ENCODE data around the gene SPATA45.

SPATA45 gene

DNA sequence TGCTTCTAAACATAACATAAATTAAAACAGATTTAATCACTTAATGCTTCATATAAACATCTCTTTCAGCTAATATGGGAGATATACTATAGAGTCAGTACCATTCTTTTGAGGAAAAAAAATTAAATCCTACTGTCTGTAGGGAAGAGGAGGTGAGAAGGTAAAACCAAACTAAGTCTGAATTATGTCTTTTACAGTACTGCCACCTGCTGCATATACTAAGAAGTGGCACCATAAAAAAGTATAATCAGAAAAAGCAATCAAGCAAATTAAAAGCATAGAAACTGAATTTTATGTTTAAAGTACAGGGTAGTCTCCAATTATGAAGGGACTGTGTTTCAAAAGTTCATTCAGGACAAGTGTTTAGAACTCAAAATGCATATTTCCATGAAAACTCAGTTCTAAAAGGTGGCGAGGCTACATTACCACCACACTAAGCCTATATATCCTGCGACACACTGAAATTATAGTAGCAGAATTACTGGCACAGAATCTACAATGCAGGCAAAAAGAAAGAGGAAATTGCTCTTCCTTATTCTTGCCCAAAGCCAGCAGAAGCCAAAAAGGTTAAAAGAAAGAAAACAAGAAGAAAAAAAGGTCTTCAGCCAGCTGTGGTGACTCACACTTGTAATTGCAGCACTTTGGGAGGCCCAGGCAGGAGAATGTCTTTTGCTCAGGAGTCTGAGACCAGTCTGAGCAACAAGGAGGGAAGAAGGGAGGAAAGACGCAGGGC is 64.9 kb downstream of the SPATA45 start:
- H3K27me3 ChIP-seq (ENCODE audit: insufficient read depth, poor library complexity, severe bottlenecking): no peaks in the 10 kb centered on the region
- no peak for TF ChIP-seq GABPA (IDR thresholded peaks at IDR 0.05; ENCODE audit: low read depth)
- TF ChIP-seq, protein P1, sequence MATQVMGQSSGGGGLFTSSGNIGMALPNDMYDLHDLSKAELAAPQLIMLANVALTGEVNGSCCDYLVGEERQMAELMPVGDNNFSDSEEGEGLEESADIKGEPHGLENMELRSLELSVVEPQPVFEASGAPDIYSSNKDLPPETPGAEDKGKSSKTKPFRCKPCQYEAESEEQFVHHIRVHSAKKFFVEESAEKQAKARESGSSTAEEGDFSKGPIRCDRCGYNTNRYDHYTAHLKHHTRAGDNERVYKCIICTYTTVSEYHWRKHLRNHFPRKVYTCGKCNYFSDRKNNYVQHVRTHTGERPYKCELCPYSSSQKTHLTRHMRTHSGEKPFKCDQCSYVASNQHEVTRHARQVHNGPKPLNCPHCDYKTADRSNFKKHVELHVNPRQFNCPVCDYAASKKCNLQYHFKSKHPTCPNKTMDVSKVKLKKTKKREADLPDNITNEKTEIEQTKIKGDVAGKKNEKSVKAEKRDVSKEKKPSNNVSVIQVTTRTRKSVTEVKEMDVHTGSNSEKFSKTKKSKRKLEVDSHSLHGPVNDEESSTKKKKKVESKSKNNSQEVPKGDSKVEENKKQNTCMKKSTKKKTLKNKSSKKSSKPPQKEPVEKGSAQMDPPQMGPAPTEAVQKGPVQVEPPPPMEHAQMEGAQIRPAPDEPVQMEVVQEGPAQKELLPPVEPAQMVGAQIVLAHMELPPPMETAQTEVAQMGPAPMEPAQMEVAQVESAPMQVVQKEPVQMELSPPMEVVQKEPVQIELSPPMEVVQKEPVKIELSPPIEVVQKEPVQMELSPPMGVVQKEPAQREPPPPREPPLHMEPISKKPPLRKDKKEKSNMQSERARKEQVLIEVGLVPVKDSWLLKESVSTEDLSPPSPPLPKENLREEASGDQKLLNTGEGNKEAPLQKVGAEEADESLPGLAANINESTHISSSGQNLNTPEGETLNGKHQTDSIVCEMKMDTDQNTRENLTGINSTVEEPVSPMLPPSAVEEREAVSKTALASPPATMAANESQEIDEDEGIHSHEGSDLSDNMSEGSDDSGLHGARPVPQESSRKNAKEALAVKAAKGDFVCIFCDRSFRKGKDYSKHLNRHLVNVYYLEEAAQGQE (IDR thresholded peaks at IDR 0.05; ENCODE audit: insufficient replicate concordance, low read depth): no peak
- TF ChIP-seq, protein P2, sequence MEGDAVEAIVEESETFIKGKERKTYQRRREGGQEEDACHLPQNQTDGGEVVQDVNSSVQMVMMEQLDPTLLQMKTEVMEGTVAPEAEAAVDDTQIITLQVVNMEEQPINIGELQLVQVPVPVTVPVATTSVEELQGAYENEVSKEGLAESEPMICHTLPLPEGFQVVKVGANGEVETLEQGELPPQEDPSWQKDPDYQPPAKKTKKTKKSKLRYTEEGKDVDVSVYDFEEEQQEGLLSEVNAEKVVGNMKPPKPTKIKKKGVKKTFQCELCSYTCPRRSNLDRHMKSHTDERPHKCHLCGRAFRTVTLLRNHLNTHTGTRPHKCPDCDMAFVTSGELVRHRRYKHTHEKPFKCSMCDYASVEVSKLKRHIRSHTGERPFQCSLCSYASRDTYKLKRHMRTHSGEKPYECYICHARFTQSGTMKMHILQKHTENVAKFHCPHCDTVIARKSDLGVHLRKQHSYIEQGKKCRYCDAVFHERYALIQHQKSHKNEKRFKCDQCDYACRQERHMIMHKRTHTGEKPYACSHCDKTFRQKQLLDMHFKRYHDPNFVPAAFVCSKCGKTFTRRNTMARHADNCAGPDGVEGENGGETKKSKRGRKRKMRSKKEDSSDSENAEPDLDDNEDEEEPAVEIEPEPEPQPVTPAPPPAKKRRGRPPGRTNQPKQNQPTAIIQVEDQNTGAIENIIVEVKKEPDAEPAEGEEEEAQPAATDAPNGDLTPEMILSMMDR (IDR thresholded peaks at IDR 0.05; ENCODE audit: insufficient read depth, low read length): peak; percentile 17
- peak; percentile 36; the same call in 1 of the 2 replicates for TF ChIP-seq SPI1 (IDR thresholded peaks at IDR 0.05; ENCODE audit: borderline replicate concordance, low read depth)
- TF ChIP-seq POLR2AphosphoS5 (IDR thresholded peaks at IDR 0.05; ENCODE audit: low read depth): no peak
- 0 out of 2 replicates have a peak overlapping the region, but pooled peaks have one; percentile 20 for H3K27ac ChIP-seq (replicated peaks)
- DNase-seq (ENCODE audit: low read depth in 1 of 2, low spot score in 1 of 2): peak; percentile 36 to 60
- H3K4me3 ChIP-seq (replicated peaks; ENCODE audit: insufficient read depth, low read length): no peak overlapping the region

DNA sequence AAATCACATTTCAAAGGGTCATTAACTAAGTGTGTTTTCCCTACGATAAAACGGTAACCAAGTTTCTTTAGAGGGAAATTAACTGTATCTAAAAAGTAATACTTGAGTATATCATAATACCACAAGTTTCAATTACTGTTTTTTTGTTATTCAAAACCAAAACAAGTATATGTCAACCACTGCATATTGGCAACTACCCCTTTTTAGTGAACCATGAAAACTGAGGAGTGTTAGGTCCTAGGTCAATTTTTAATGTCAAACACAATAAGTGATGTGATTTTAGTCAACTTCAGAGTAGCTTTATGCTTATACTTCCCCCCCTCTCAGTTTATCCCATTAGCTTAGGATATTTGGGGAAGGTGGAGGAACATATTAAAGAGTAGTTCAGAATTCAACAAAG is 66.2 kb downstream of the SPATA45 start:
- TF ChIP-seq GABPA (IDR thresholded peaks at IDR 0.05; ENCODE audit: low read depth): no peak
- no peaks in the 10 kb centered on the region for H3K27me3 ChIP-seq (ENCODE audit: insufficient read depth, poor library complexity, severe bottlenecking)
- no peak overlapping the region for H3K4me3 ChIP-seq (replicated peaks; ENCODE audit: insufficient read depth, low read length)
- no peak overlapping the region for H3K27ac ChIP-seq (replicated peaks)
- no peak for DNase-seq (ENCODE audit: low read depth in 1 of 2, low spot score in 1 of 2)

DNA sequence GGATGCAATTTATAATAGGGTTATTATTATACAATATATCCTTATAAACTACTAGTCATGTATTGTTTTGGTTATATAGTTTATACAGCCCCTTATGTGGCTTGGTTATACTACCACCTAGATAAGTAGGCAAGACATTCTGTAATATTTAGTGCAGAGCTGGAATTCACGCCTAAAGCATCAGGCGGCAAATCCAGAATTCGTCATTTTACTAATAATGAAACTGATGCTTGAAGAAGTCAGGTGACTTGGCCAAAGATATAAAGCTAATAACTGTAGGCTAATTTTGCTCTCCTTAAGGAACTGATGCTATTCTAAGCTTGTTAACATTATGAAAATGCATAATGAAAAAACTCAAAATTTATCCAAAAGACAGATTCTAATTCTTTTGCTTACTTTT is 66.7 kb downstream of the SPATA45 start:
- Histone ChIP-seq H3K27ac (replicated peaks) (no peak overlapping the region), H3K27me3 (ENCODE audit: insufficient read depth, poor library complexity, severe bottlenecking) (no peaks in the 10 kb centered on the region), H3K4me3 (replicated peaks; ENCODE audit: insufficient read depth, low read length) (no peak overlapping the region)
- no peak for DNase-seq (ENCODE audit: low read depth in 1 of 2, low spot score in 1 of 2)
- TF ChIP-seq GABPA (IDR thresholded peaks at IDR 0.05; ENCODE audit: low read depth) (no peak), SPI1 (IDR thresholded peaks at IDR 0.05; ENCODE audit: borderline replicate concordance, low read depth) (no peak)
- TF ChIP-seq, protein P1 (IDR thresholded peaks at IDR 0.05; ENCODE audit: insufficient replicate concordance, low read depth): no peak

Data from HL-60 (cell line).